Natural killer cell treated with Interleukin-12 subunit alpha and Interleukin-12 subunit beta and Interleukin-15 and Interleukin-18, amount 100 ng/mL, for 72 hours (primary cell): ENCODE results near the gene COQ8A. TPM values are rescaled to one million over a fixed set of nuclear protein-coding genes. Genes with fewer than 3 reads are reported as not detected.
A peak's percentile ranks its signal among the peaks of the same experiment; 100 is the strongest.
"Not testable (repeated sequence)": the region's sequence is repeated elsewhere in the genome, so short reads cannot be mapped to it uniquely, and the experiment has no call there.

Experiments
- ATAC-seq, 2 donors: fragments of 150-1000 bp; cut with Tn5 transposase in 1 of 2; sonication (Bioruptor Pico), chemical (Tn5 transposase) in 1 of 2; 2 replicates each; pipeline ENCODE4 v1.10.0; 2021
- DNase-seq: peaks from one replicate; pipeline ENCODE4 v3.0.0; 2022; ENCODE audit warnings: low spot score
- H3K27ac Mint-ChIP-seq, 2 donors: 1 replicate in 1 of 2; 2 replicates in 1 of 2; pipeline ENCODE4 v1.8.0; 2022; ENCODE audit warnings: mixed read lengths in 2 of 2, mild to moderate bottlenecking in 1 of 2, moderate library complexity in 1 of 2
- H3K27me3 Mint-ChIP-seq, 2 donors: 1 replicate in 1 of 2; 2 replicates in 1 of 2; pipeline ENCODE4 v1.8.0; 2022; ENCODE audit warnings: mixed read lengths in 2 of 2
- H3K36me3 Mint-ChIP-seq: one replicate; pipeline ENCODE4 v1.8.0; 2022; ENCODE audit warnings: mixed read lengths
- H3K4me1 Mint-ChIP-seq, 2 donors: 1 replicate in 1 of 2; 2 replicates in 1 of 2; pipeline ENCODE4 v1.8.0; 2022; ENCODE audit warnings: low read depth in 2 of 2, mixed read lengths in 2 of 2, mild to moderate bottlenecking in 1 of 2
- H3K4me3 Mint-ChIP-seq: one replicate; pipeline ENCODE4 v1.8.0; 2022; ENCODE audit warnings: mixed read lengths
- H3K9me3 Mint-ChIP-seq: 2 replicates; pipeline ENCODE4 v1.8.0; 2022; ENCODE audit warnings: mixed read lengths
- total RNA-seq, 2 donors: library from RNA; stranded (reverse); gene quantifications; one replicate each; pipeline ENCODE4 v1.2.3, GENCODE V29; 2022

COQ8A gene
- total RNA-seq, 2 donors from 2014 or later = 12.3 to 28.4 TPM

DNA sequence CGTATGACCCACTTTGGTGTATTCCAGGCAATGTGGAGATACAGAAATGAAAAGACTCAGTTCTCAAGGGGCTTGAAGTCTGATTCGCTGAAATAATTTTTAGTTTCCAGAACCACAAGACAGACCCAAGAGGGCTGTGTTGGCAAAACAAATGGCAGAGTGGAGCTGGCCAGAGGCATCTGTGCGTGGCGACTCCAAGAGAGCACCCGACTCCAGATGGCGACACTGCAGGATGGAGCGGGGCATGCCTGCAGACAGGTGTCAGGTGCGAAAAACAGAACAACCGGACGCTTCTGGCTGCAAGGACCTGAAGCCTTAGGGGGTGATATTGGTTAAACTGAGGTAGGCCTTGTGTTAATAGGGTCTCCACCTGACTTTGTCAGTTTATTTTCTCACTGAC lies 31.7 kb upstream of the COQ8A start:
- Mint-ChIP-seq H3K4me1 (no peaks in the 10 kb centered on the region), H3K36me3 (peaks cover 2% of the 10 kb centered on the region), H3K27me3 (no peaks in the 10 kb centered on the region), H3K9me3 (no peaks in the 10 kb centered on the region), H3K4me3 (no peak overlapping the region), H3K27ac (no peak overlapping the region)
- DNase-seq (no peak), ATAC-seq (no peak)

DNA sequence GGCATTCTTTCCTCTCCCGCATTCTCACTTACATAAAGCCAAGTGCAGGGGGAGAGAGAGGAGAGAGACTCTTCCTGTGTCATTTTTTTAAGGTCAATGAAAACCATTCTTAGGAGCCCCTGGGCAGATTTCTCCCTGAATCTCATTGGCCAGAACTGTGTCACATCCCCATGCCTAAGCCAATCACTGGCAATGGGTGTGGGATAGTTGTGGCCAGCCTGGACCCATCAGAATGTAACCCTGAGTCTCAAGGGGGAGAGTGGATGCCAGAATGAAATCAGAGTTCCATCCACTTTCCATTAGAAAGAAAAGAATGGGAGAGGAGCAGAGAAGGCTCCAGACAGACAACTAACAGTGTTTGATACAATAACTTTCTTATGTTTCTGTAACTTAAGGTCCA lies 31.2 kb upstream of the COQ8A start:
- Mint-ChIP-seq H3K4me3 (no peak overlapping the region), H3K27me3 (no peaks in the 10 kb centered on the region), H3K27ac (no peak overlapping the region), H3K4me1 (no peaks in the 10 kb centered on the region), H3K36me3 (no peaks in the 10 kb centered on the region), H3K9me3 (no peaks in the 10 kb centered on the region)
- DNase-seq = no peak
- ATAC-seq = no peak

DNA sequence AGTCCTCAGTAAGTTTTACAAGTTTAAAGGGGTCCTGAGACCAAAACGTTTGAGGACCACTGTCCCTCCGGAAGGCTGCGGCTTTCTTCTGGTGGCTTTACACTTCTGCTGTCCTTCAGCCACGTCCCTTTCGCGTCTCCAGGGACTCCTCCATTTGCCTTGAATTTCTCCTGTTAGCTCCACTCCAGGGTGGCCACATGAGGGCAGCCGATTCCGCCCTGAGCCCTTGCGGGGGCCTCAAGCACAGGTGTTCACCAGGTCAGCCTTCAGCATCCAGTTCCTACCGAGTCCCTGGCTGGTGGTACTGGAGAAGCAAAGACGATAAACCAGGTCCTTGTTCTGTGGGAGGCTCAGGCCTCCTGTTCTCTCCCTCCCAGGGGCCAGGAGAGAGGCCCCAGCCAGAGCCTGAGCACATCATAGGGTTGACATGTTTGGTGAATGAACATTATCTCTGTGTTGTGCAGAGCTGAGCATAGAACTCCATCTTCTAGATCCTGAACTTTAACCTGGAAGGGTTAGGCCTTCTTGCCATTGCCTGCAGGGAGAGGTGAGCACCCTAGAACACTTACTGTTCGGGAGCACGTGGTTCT lies 27.4 kb upstream of the COQ8A start:
- Mint-ChIP-seq H3K36me3 (no peaks in the 10 kb centered on the region), H3K4me3 (no peak overlapping the region), H3K4me1 (no peaks in the 10 kb centered on the region), H3K27ac (no peak overlapping the region), H3K27me3 (no peaks in the 10 kb centered on the region), H3K9me3 (no peaks in the 10 kb centered on the region)
- DNase-seq = no peak
- no peak for ATAC-seq

DNA sequence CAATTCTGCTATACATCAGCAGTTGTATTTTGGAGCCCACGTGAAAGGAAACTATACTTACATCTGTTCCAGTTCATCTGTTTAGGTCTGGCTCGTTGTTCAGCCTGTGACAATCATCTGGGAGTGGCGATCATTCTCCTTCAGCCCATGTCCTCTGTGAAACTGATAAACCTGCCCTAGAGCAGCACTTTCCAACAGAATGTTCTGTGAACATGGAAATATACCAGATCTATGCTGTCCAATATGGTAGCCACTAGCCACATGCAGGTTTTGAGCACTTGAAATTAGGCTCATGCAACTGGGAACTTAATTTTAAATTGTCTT lies 24.5 kb upstream of the COQ8A start:
- ATAC-seq (no peak), DNase-seq (no peak)
- Mint-ChIP-seq H3K36me3 (no peaks in the 10 kb centered on the region), H3K27ac (no peak overlapping the region), H3K27me3 (no peaks in the 10 kb centered on the region), H3K9me3 (no peaks in the 10 kb centered on the region), H3K4me3 (no peak overlapping the region), H3K4me1 (no peaks in the 10 kb centered on the region)

- H3K4me3 Mint-ChIP-seq = no peak overlapping the region
- DNase-seq (no peak), ATAC-seq (no peak)
- no peaks in the 10 kb centered on the region for H3K27me3 Mint-ChIP-seq
- no peaks in the 10 kb centered on the region for H3K36me3 Mint-ChIP-seq
- no peaks in the 10 kb centered on the region for H3K9me3 Mint-ChIP-seq
- no peak overlapping the region for H3K27ac Mint-ChIP-seq
- no peaks in the 10 kb centered on the region for H3K4me1 Mint-ChIP-seq
These were observed 23.6 kb upstream of the COQ8A start for GRCh38 chr1:226916497-226916896.

- no peak overlapping the region for H3K4me3 Mint-ChIP-seq
- DNase-seq = no peak
These were observed 20.5 kb upstream of the COQ8A start for GRCh38 chr1:226919587-226919986.

DNA sequence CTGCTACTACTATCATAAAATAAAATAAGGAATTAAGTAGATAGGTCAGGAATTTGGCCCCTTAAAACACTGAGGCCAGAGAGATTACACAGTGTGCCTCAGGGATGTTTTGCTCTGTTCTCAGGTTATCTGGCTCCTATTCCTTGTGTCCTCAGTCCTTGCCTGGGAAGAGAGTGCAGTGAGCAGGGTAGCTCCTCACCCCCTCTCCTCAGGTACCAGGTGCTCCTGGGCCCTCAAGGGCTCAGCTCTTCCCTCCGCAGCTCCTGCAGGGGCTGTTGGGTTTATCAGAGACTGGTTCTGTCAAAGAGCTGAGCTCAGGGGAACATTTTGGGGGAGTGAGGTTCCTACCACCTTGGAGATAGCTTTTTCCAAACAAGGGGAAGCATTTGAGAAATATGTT lies 20.1 kb upstream of the COQ8A start:
- no peak for DNase-seq
- Mint-ChIP-seq H3K9me3 (no peaks in the 10 kb centered on the region), H3K27ac (no peak overlapping the region), H3K4me3 (no peak overlapping the region), H3K36me3 (no peaks in the 10 kb centered on the region), H3K4me1 (no peaks in the 10 kb centered on the region), H3K27me3 (peaks cover 0 to 2% of the 10 kb centered on the region in 2 donors)
- no peak for ATAC-seq

More at GRCh38 chr1:226919587-226919986, 20.5 kb upstream of the COQ8A start:
- H3K9me3 Mint-ChIP-seq = no peaks in the 10 kb centered on the region
- peaks cover 0 to 2% of the 10 kb centered on the region in 2 donors for H3K27me3 Mint-ChIP-seq
- no peak for ATAC-seq
- H3K27ac Mint-ChIP-seq = peak overlapping the region in 1 of 2 donors; percentile 11
- H3K4me1 Mint-ChIP-seq = no peaks in the 10 kb centered on the region
- no peaks in the 10 kb centered on the region for H3K36me3 Mint-ChIP-seq

GRCh38 chr1:226920446-226920894 lies 19.6 kb upstream of the COQ8A start:
- no peak overlapping the region for H3K27ac Mint-ChIP-seq
- DNase-seq (no peak), ATAC-seq (no peak)
- no peaks in the 10 kb centered on the region for H3K9me3 Mint-ChIP-seq
- H3K27me3 Mint-ChIP-seq = peaks cover 0 to 5% of the 10 kb centered on the region in 2 donors
- H3K4me1 Mint-ChIP-seq = no peaks in the 10 kb centered on the region
- no peak overlapping the region for H3K4me3 Mint-ChIP-seq
- H3K36me3 Mint-ChIP-seq = no peaks in the 10 kb centered on the region

DNA sequence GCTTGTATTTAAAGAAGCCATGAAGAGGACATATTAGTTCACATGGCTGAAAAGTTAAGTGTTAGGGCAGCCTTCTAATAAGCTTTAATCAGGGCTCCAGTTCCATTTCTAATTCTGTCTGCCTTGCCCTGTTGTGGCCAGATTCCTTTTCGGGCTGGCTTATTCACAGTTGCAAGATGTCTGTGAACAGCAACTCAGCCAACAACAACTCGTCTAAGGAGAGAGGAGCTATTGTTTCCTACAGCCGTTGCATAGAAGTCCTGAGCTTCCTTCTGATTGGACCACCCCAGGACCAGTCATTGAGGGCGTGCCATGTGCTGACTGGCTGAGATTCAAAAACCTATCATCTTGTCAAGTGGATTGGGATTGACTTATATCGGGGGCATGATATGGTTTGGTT lies 18.6 kb upstream of the COQ8A start:
- ATAC-seq = no peak
- Mint-ChIP-seq H3K4me1 (no peaks in the 10 kb centered on the region), H3K27me3 (peaks cover 0 to 5% of the 10 kb centered on the region in 2 donors), H3K36me3 (peaks cover under 1% of the 10 kb centered on the region), H3K27ac (no peak overlapping the region), H3K9me3 (no peaks in the 10 kb centered on the region), H3K4me3 (no peak overlapping the region)
- DNase-seq = no peak

GRCh38 chr1:226929260-226930111 lies 10.6 kb upstream of the COQ8A start:
- H3K4me1 Mint-ChIP-seq, DNase-seq, H3K4me3 Mint-ChIP-seq, H3K27ac Mint-ChIP-seq, H3K9me3 Mint-ChIP-seq, ATAC-seq: not testable (repeated sequence)
- Mint-ChIP-seq H3K27me3 (peaks cover 0 to 11% of the 10 kb centered on the region in 2 donors), H3K36me3 (peaks cover 10% of the 10 kb centered on the region)

DNA sequence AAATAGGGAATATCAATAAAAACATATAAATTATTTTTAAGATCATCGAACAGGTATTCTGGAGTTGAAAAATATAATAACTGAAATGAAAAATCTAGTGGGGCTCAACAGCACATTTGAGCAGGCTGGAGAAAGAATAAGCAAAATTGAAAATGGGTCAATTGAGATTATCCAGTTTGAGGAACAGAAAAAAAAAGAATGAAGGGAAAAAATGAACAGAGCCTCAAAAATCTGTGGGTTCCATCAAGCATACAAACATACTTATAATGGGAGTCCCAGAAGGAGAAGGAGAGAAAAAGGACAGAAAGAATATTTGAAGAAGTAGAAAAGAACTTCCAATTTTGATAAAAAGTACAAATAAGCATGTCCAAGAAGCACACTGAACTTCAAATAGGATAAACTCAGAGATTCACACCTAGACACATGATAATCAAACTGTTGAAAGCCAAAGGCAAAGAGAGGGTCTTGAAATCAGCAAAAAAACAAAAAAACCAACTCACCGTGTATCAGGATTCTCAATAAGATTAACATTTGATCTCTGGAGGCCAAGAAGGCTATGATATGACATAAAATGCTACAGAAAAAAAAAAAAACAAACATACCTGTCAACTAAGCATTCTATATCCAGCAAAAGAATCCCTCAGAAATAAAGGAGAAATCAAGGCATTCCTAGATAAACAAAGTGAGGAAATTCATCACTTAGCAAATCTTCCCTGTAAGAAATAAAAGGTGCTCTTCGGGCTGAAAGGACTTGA lies 5.4 kb upstream of the COQ8A start:
- Mint-ChIP-seq H3K27ac (no peak overlapping the region), H3K36me3 (peaks cover 16% of the 10 kb centered on the region), H3K4me1 (peaks cover 12 to 22% of the 10 kb centered on the region in 2 donors), H3K27me3 (peaks cover 0 to 7% of the 10 kb centered on the region in 2 donors), H3K9me3 (peaks cover 13% of the 10 kb centered on the region), H3K4me3 (no peak overlapping the region)
- DNase-seq = no peak
- ATAC-seq = no peak

DNA sequence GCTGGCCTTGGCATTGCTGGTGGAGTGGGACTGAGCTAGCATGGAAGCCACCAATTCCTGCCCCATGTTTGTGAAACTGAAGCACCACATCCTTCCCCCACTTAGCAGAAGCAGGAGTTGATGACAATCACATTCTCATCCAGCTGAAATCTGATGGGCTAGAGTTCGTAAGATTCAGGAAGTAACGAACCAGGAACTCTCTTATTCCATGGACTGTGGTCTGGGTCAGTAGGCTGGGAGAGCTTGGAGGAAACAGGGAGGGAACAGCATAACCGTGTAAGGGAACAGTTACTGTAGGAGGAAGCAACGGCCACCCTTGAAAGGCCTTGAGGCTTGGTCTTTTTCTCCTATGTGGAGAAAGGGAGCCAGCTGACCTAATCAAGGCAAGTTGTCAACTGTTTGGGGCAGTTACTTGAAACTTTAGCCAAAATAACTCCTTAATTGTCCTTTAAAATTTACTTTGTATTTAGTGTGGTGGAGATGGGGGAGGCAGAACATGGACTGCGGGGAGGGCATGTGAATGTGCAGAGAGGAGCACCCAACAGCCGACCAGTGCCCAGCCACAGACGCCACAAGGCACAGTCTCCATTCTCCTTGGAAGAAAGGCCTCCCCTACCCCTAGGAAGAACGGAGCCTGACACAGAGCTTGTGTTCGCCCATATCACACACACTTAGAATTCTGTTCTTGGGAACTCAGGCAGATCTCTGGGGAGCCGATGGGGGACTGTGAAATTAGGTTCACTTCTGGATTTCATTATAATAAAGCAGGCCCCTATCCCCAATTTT lies 2.0 kb upstream of the COQ8A start:
- peaks cover 16% of the 10 kb centered on the region for H3K36me3 Mint-ChIP-seq
- ATAC-seq (no peak), DNase-seq (no peak)
- peak overlapping the region; percentile 96 for H3K27ac Mint-ChIP-seq
- peaks cover 21 to 28% of the 10 kb centered on the region in 2 donors for H3K4me1 Mint-ChIP-seq
- peaks cover 0 to 5% of the 10 kb centered on the region in 2 donors for H3K27me3 Mint-ChIP-seq
- peak overlapping the region; percentile 95 for H3K4me3 Mint-ChIP-seq
- peaks cover 13% of the 10 kb centered on the region for H3K9me3 Mint-ChIP-seq

DNA sequence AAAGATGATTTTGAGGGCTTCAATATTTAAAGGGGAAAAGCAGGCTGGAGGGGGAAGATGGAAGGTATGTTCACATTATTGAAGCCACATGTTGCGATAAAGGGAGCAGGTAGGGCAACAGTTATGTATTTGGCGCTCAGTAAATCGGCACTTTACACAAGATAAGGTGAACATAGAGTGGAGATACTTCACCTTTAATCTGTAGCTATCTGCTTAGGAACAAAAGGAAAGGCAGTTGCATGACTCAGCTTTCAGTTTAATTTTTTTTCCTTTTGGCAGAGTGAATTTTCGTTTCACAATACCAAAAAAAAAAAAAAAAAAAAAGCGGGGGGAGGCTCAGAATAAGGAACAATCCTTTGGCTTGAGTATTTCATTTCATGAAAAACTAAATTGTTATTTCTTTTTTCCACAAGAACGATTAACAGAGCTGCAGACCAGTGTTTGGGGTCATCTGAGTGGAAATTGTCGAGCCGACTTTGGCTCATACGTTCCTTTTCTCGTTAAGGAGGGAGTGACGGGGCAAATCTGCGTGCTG lies 1.1 kb upstream of the COQ8A start:
- peak overlapping the region; percentile 96 for H3K27ac Mint-ChIP-seq
- ATAC-seq (no peak), DNase-seq (no peak)
- peaks cover 0 to 5% of the 10 kb centered on the region in 2 donors for H3K27me3 Mint-ChIP-seq
- peak overlapping the region; percentile 95 for H3K4me3 Mint-ChIP-seq
- peaks cover 16% of the 10 kb centered on the region for H3K36me3 Mint-ChIP-seq
- H3K9me3 Mint-ChIP-seq = peaks cover 13% of the 10 kb centered on the region
- peaks cover 25 to 32% of the 10 kb centered on the region in 2 donors for H3K4me1 Mint-ChIP-seq
